ENCODE results near the gene UBL5.
"Not testable (repeated sequence)": the region's sequence is repeated elsewhere in the genome, so short reads cannot be mapped to it uniquely, and the experiment has no call there.

UBL5 gene

GRCh38 chr19:9827289-9828238, at the start of gene UBL5:
Gene UBL5 (plus strand): TSS chr19:9827918. CDS start chr19:9828338, 420 bp downstream.
- peak; percentile 65 to 83 (median 76) for DNase-seq

DNA sequence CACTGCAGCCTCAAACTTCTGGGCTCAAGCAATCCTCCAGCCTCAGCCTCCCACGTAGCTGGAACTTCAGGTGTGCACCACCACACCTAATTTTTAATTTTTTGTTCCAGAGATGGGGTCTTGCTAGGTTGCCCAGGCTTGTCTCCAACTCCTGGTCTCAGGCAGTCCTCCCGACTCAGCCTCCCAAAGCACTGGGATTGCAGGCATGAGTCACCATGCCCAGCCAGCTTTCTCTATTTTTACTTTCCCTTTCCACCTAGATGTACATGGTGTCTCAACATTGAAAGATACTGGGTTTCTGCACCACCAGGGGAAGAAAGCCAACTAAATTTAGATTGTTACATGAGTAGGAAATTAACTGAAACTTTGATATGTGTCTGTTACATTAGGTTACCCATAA, 45.4 kb upstream of the UBL5 start:
- DNase-seq = no peak

- DNase-seq = not testable (repeated sequence)
Measured at GRCh38 chr19:9784163-9784496, 43.6 kb upstream of the UBL5 start.

- DNase-seq = peak; percentile 92 to 97 (median 96)
Measured at GRCh38 chr19:9785367-9786331, 42.1 kb upstream of the UBL5 start.

DNA sequence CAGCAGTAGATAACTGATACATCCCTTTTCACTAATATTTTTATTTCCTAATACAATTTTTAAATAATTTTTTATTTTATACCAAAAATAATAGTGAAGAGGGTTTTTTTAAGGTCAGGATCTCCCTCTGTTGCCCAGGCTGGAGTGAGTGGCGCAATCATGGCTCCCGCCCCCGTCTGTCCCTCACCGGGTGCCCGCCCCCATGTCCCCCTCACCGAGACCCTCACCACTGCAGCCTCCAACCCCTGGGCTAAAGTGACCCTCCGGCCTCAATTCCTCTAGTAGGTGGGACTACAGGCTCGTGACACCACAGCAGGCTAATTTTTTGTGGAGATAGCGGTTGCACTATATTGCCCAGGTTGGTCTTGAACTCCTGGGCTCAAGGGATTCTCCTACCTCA, 41.4 kb upstream of the UBL5 start:
- DNase-seq = no peak

DNA sequence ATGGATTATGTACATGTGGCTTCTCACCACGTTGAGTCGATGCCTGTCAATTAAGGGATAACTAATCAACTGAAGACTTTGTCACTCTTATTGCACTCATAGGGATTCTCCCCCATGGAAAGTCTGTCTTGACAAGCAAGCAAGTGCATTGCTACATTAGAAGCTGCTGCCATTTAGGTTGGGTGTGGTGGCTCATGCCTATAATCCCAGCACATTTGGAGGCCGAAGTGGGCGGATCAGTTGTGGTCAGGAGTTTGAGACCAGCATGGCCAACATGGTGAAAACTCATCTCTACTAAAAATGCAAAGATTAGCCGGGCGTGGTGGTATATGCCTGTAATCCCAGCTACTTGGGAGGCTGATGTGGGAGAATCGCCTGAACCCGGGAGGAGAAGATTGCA, 40.9 kb upstream of the UBL5 start:
- DNase-seq = no peak

- not testable (repeated sequence) for DNase-seq
Measured at GRCh38 chr19:9788604-9789003, 39.1 kb upstream of the UBL5 start.

- no peak for DNase-seq
Measured at GRCh38 chr19:9789066-9789465, 38.7 kb upstream of the UBL5 start.

GRCh38 chr19:9789579-9789978, 38.1 kb upstream of the UBL5 start:
- not testable (repeated sequence) for DNase-seq

DNA sequence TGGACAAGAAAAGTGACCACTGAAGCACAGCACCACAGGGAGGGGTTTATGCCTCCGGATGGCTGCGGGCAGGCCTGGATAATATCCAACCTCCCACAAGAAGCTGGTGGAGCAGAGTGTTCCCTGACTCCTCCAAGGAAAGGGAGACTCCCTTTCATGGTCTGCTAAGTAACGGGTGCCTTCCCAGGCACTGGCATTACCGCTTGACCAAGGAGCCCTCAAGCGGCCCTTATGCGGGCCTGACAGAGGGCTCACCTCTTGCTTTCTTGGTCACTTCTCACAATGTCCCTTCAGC, 36.7 kb upstream of the UBL5 start:
- DNase-seq = not testable (repeated sequence)

DNA sequence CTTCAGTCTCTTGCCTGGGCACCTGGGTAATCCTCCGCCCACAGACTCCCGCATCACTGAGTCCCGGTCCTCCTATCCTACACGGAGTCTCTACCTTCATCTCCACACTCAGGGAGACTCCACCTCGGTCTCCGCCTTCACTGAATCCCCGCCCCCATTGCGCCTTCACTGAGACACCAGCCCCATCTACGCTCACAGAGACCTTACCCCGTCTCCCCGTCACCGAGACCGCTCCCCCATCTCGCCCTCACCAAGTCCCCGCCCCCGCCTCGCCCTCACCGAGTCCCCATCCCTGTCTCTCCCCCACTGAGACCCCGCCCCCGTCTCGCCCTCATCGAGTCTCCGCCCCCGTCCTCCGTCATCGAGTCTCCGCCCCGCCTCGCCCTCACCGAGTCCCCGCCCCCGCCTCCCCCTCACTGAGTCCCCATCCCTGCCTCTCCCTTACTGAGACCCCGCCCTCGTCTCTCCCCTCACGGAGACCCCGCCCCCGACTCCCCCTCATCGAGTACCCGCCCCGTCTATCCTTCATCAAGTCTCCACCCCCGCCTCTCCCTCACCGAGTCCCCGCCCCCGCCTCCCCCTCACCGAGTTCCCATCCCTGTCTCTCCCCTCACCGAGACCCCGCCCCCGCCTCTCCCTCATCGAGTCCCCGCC, 36.0 kb upstream of the UBL5 start:
- peak; percentile 87 to 93 (median 90) for DNase-seq

- DNase-seq = peak; percentile 91 to 97 (median 95)
Measured at GRCh38 chr19:9792206-9793070, 35.3 kb upstream of the UBL5 start.

GRCh38 chr19:9793071-9793591, 34.6 kb upstream of the UBL5 start:
- DNase-seq = peak; percentile 39 to 49 (median 44)

DNA sequence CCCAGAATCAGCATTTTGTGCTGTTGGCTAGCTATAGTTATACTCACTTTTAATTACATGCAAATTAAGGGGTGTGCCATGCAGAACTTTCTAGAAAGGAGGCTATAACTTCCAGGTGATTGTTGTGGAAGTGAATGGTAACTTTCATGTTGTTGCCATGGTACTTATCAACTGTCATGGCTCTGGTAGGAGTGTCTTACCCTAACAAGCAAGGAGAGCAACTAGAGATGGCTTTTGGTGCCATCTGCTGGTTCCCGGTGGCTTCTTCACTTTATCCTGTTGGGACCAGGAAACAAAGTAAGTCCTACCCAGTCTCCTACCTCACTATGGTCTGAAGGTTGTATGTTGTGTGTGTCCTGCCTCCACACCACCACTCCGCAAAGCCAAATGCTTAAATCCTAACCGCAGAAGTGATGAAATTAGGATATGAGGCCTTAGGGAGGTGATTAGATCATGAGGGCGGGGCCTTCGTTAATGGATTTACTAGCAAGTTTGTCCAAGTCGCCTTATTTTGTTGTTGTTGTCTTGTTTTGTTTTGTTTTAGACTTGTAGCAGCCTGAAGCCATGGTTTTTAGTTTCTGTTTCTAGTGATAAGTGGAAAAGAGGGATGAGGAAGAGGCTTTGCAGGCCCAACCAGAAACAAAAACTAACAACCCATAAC, 31.5 kb upstream of the UBL5 start:
- peak; percentile 31 to 65 (median 60) for DNase-seq

- DNase-seq = no peak
Measured at GRCh38 chr19:9797871-9798270, 29.8 kb upstream of the UBL5 start.

DNA sequence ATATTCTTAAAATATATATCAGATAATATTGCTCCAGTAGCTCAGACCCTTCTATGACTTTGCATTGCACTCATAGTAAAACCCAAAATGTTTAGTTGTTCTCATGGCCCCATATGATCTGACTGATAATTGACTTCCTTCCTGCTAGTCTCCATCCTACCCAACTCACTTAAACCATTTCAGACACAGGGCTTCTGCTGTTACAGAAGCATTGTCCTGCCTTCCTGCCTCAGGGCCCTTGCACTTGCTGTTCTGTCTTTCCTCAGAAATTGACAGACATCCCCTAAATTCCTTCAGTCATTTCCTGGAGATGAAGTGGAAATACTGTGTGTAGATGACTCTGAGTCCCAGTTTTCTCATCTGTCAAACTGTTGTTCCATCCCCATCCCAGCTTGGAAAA, 28.6 kb upstream of the UBL5 start:
- DNase-seq = no peak

- no peak for DNase-seq
Measured at GRCh38 chr19:9801976-9802375, 25.7 kb upstream of the UBL5 start.

GRCh38 chr19:9806803-9807202, 20.9 kb upstream of the UBL5 start:
- DNase-seq = no peak

- DNase-seq = no peak
Measured at GRCh38 chr19:9808855-9809824, 18.6 kb upstream of the UBL5 start.

DNA sequence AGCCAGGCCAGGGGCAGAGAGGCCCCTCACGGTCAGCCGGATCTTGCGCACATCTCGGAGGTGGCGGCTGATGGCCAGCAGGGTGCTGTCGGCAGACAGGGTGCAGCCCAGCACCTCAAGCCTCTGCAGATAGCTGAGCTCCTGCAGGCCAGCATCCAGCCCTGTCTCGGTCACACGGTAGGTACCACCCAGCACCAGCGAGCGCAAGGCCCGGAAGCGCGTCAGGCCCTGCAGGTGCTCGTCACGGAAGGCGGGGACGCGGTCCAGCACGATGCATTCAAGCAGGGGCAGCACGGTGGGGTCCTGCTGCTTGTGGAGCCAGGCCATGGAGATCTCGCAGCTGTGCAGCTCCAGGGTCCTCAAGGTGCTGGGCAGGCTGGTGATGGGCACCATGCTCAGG, 16.6 kb upstream of the UBL5 start:
- DNase-seq = no peak

Measured in activated CD4-positive, CD25-positive, alpha-beta regulatory T cell (primary cell).